SK-N-SH (cell line): Measurements from ENCODE around the gene TMEM169. TPM values are rescaled to one million over a fixed set of nuclear protein-coding genes. Genes with fewer than 3 reads are reported as not detected.
A peak's percentile ranks its signal among the peaks of the same experiment; 100 is the strongest.

ENCODE experiments used
- ELF1 ChIP-seq: IDR thresholded peaks from 2 replicates; pipeline ENCODE4 v1.4.0; 2012
- EP300 ChIP-seq, 2 experiments: IDR thresholded peaks; 2 replicates each; pipeline versions ENCODE4 v1.4.0 to v1.6.1; 2012; ENCODE audit warnings: borderline replicate concordance in 1 of 2, low read depth in 1 of 2, low read length in 1 of 2
- IRF3 ChIP-seq: fragments of 150-350 bp; IDR thresholded peaks from 2 replicates; pipeline ENCODE4 v1.6.1; 2016; ENCODE audit warnings: mild to moderate bottlenecking, low read depth, low read length
- JUND ChIP-seq: IDR thresholded peaks from 2 replicates; pipeline ENCODE4 v1.4.0; 2012
- MAX ChIP-seq: IDR thresholded peaks from 2 replicates; pipeline ENCODE4 v1.4.0; 2012; ENCODE audit warnings: low read depth
- NRF1 ChIP-seq: IDR thresholded peaks from 2 replicates; pipeline ENCODE4 v1.6.1; 2012; ENCODE audit warnings: low read depth, mild to moderate bottlenecking, low read length
- PBX3 ChIP-seq: IDR thresholded peaks from 2 replicates; pipeline ENCODE4; 2012
- POLR2AphosphoS5 ChIP-seq: IDR thresholded peaks from 2 replicates; pipeline ENCODE4 v1.6.1; 2012; ENCODE audit warnings: low read depth, low read length
- RCOR1 ChIP-seq: fragments of 150-350 bp; IDR thresholded peaks from 2 replicates; pipeline ENCODE4 v1.6.1; 2017; ENCODE audit warnings: antibody characterized with exemption, low read length
- TCF12 ChIP-seq: IDR thresholded peaks from 2 replicates; pipeline ENCODE4 v1.4.0; 2012
- TEAD4 ChIP-seq: IDR thresholded peaks from 2 replicates; pipeline ENCODE4 v1.4.0; 2012; ENCODE audit warnings: mild to moderate bottlenecking, borderline replicate concordance; ENCODE audit not compliant: insufficient read depth
- USF1 ChIP-seq: IDR thresholded peaks from 2 replicates; pipeline ENCODE4 v1.4.0; 2012; ENCODE audit warnings: low read depth, borderline replicate concordance
- YY1 ChIP-seq: IDR thresholded peaks from 2 replicates; pipeline ENCODE4 v1.4.0; 2012; ENCODE audit warnings: low read depth, mild to moderate bottlenecking
- polyA plus RNA-seq, 3 experiments: library from polyadenylated mRNA; depleted of rRNA; stranded (reverse); fragments of >200 nt; gene quantifications; 2 replicates each; pipeline ENCODE4 v1.2.3, GENCODE V29; 2012
- TF ChIP-seq, protein P1 (sequence below): fragments of 200-600 bp; sonication (generic); IDR thresholded peaks from 2 replicates; pipeline ENCODE4 v1.6.1; 2017; ENCODE audit warnings: antibody characterized with exemption, mild to moderate bottlenecking, moderate library complexity
- TF ChIP-seq, protein P2 (sequence below): IDR thresholded peaks from 2 replicates; pipeline ENCODE4 v1.4.0; 2012; ENCODE audit warnings: low read depth, borderline replicate concordance

The TMEM169 gene
- polyA plus RNA-seq, 1 of the 3 experiments (the other 2 are of a cell fraction): 0.30 TPM

DNA sequence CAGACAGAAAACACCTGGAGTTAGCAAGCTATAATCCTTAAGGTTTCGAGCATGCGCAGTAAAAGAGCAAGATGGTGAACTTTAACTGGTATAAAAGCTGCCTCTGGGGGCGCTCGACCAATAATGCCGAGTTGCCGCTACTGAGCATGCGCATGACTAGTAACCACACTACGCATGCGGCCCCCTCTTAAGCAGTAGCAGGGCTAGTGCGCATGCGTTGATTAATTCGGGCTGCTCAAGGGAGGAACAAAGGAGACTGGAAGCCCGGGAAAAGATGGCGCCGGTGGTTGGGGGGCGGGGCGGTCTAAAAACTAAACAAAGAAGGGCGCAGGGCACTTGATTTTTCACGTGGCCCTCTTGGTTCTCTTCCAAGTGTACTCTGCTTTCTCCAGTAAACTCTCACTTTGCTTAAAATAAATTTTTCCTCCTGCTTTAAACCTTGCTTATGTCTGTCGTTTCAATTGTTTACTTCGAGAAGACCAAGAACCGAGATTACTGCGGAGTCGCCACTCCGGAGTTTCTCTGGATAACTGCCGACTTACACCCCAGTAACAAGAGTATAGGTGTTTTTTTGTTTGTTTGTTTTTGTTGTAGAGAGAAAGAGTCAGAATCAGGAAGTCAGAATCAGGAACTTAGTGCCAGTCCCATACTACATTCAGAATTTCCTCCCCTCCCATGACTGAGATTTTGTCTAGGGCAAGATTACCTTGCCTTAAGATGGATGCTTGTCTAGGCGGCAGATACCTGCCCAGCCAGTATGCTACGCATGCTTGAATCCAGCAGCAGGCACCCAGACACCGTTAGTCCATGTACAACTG, 33.2 kb downstream of the TMEM169 start (continued):
- TF ChIP-seq ELF1 (no peak), IRF3 (no peak), PBX3 (peak; percentile 4; the same call in 1 of the 2 replicates), JUND (no peak), TEAD4 (no peak), NRF1 (peak; percentile 98), EP300 (IDR thresholded peaks at IDR 0.05; ENCODE audit: borderline replicate concordance in 1 of 2, low read depth in 1 of 2, low read length in 1 of 2) (no peak), TCF12 (no peak), YY1 (peak; percentile 91), USF1 (no peak), RCOR1 (peak; percentile 39; the same call in 1 of the 2 replicates), MAX (peak; percentile 78; the same call in 1 of the 2 replicates), POLR2AphosphoS5 (peak; percentile 88; the same call in 1 of the 2 replicates)
- TF ChIP-seq, protein P1, sequence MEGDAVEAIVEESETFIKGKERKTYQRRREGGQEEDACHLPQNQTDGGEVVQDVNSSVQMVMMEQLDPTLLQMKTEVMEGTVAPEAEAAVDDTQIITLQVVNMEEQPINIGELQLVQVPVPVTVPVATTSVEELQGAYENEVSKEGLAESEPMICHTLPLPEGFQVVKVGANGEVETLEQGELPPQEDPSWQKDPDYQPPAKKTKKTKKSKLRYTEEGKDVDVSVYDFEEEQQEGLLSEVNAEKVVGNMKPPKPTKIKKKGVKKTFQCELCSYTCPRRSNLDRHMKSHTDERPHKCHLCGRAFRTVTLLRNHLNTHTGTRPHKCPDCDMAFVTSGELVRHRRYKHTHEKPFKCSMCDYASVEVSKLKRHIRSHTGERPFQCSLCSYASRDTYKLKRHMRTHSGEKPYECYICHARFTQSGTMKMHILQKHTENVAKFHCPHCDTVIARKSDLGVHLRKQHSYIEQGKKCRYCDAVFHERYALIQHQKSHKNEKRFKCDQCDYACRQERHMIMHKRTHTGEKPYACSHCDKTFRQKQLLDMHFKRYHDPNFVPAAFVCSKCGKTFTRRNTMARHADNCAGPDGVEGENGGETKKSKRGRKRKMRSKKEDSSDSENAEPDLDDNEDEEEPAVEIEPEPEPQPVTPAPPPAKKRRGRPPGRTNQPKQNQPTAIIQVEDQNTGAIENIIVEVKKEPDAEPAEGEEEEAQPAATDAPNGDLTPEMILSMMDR: peak; percentile 94
- TF ChIP-seq, protein P2, sequence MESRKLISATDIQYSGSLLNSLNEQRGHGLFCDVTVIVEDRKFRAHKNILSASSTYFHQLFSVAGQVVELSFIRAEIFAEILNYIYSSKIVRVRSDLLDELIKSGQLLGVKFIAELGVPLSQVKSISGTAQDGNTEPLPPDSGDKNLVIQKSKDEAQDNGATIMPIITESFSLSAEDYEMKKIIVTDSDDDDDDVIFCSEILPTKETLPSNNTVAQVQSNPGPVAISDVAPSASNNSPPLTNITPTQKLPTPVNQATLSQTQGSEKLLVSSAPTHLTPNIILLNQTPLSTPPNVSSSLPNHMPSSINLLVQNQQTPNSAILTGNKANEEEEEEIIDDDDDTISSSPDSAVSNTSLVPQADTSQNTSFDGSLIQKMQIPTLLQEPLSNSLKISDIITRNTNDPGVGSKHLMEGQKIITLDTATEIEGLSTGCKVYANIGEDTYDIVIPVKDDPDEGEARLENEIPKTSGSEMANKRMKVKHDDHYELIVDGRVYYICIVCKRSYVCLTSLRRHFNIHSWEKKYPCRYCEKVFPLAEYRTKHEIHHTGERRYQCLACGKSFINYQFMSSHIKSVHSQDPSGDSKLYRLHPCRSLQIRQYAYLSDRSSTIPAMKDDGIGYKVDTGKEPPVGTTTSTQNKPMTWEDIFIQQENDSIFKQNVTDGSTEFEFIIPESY: 0 out of 2 replicates have a peak, but pooled peaks have one; percentile 13
